Ecto neural progenitor cell (in vitro differentiated cells): ENCODE results near the gene GPC6.

ENCODE experiments used
- DNase-seq: peaks from one replicate; pipeline ENCODE4 v3.0.0-alpha.2; 2018; ENCODE audit warnings: low spot score

Gene GPC6

GRCh38 chr13:93502987-93503615 lies 276.5 kb downstream of the GPC6 start:
- no peak for DNase-seq

GRCh38 chr13:93505104-93505952 lies 278.7 kb downstream of the GPC6 start:
- DNase-seq: no peak

- DNase-seq: no peak
Observed at GRCh38 chr13:93511011-93511410, 284.4 kb downstream of the GPC6 start.

- no peak for DNase-seq
Observed at GRCh38 chr13:93515267-93515666, 288.7 kb downstream of the GPC6 start.

- no peak for DNase-seq
Observed at GRCh38 chr13:93517658-93518057, 291.1 kb downstream of the GPC6 start.

- no peak for DNase-seq
Observed at GRCh38 chr13:93521307-93521706, 294.7 kb downstream of the GPC6 start.

- no peak for DNase-seq
Observed at GRCh38 chr13:93522501-93522900, 295.9 kb downstream of the GPC6 start.

GRCh38 chr13:93525087-93525486 lies 298.5 kb downstream of the GPC6 start:
- no peak for DNase-seq

- no peak for DNase-seq
Observed at GRCh38 chr13:93527748-93528297, 301.2 kb downstream of the GPC6 start.

GRCh38 chr13:93529961-93530360 lies 303.4 kb downstream of the GPC6 start:
- DNase-seq: no peak

GRCh38 chr13:93534181-93534700 lies 307.6 kb downstream of the GPC6 start:
- no peak for DNase-seq

GRCh38 chr13:93535251-93535650 lies 308.6 kb downstream of the GPC6 start:
- DNase-seq: no peak

GRCh38 chr13:93539914-93540313 lies 313.3 kb downstream of the GPC6 start:
- no peak for DNase-seq

GRCh38 chr13:93547886-93548285 lies 321.3 kb downstream of the GPC6 start:
- DNase-seq: no peak

GRCh38 chr13:93549326-93550005 lies 322.9 kb downstream of the GPC6 start:
- no peak for DNase-seq

- no peak for DNase-seq
Observed at GRCh38 chr13:93550236-93550635, 323.6 kb downstream of the GPC6 start.

- DNase-seq: no peak
Observed at GRCh38 chr13:93552596-93552995, 326.0 kb downstream of the GPC6 start.

GRCh38 chr13:93554514-93554913 lies 327.9 kb downstream of the GPC6 start:
- no peak for DNase-seq

- no peak for DNase-seq
Observed at GRCh38 chr13:93558637-93559036, 332.0 kb downstream of the GPC6 start.

- no peak for DNase-seq
Observed at GRCh38 chr13:93559718-93560117, 333.1 kb downstream of the GPC6 start.

GRCh38 chr13:93561576-93562225 lies 335.1 kb downstream of the GPC6 start:
- no peak for DNase-seq

GRCh38 chr13:93562676-93563075 lies 336.1 kb downstream of the GPC6 start:
- DNase-seq: no peak
